ENCODE measurements around the gene GIT1. TPM values are rescaled to one million over a fixed set of nuclear protein-coding genes. Genes with fewer than 3 reads are reported as not detected.

The GIT1 gene
- total and polyA plus RNA-seq, 2 of the 13 experiments (the other 11 are each of a cell fraction or from before 2014, with no cell fraction given) = 14.2 to 30.8 TPM

GRCh38 chr17:29568331-29569244, 20.9 kb downstream of the GIT1 start, which contains the start of gene TP53I13 (continued):
- TF ChIP-seq KLF6 (CRISPR knock-in tag; IDR thresholded peaks at IDR 0.05) (no peak), POGZ (CRISPR knock-in tag; IDR thresholded peaks at IDR 0.05) (peak; percentile 52; the same call in 1 of the 2 replicates), SKIL (CRISPR knock-in tag; IDR thresholded peaks at IDR 0.05; ENCODE audit: borderline replicate concordance) (no peak), HOMEZ (CRISPR knock-in tag; IDR thresholded peaks at IDR 0.05; ENCODE audit: low read depth) (no peak), ZNF350 (CRISPR knock-in tag; IDR thresholded peaks at IDR 0.05; ENCODE audit: borderline replicate concordance, low read depth) (no peak; the same call in 1 of the 2 replicates), ZBTB40 (IDR thresholded peaks at IDR 0.05) (no peak), ZBTB40 (CRISPR knock-in tag; IDR thresholded peaks at IDR 0.05) (peak; percentile 44; the same call in 1 of the 2 replicates), SRF (IDR thresholded peaks at IDR 0.05; ENCODE audit: low read depth, low read length) (no peak), SKI (IDR thresholded peaks at IDR 0.05; ENCODE audit: partially characterized antibody) (peak; percentile 28), RBM22 (optimal IDR thresholded peaks at IDR 0.05; ENCODE audit: low read length) (no peak), ZNF430 (CRISPR knock-in tag; IDR thresholded peaks at IDR 0.05) (peak; percentile 31; the same call in 1 of the 2 replicates), HOXD1 (CRISPR knock-in tag; IDR thresholded peaks at IDR 0.05) (no peak), KLF15 (CRISPR knock-in tag; IDR thresholded peaks at IDR 0.05; ENCODE audit: borderline replicate concordance) (no peak), FOXO4 (CRISPR knock-in tag; conservative IDR thresholded peaks at IDR 0.05) (0 out of 2 replicates have a peak, but pooled peaks have one; percentile 62)
